ENCODE results near the gene INTU.

INTU gene

DNA sequence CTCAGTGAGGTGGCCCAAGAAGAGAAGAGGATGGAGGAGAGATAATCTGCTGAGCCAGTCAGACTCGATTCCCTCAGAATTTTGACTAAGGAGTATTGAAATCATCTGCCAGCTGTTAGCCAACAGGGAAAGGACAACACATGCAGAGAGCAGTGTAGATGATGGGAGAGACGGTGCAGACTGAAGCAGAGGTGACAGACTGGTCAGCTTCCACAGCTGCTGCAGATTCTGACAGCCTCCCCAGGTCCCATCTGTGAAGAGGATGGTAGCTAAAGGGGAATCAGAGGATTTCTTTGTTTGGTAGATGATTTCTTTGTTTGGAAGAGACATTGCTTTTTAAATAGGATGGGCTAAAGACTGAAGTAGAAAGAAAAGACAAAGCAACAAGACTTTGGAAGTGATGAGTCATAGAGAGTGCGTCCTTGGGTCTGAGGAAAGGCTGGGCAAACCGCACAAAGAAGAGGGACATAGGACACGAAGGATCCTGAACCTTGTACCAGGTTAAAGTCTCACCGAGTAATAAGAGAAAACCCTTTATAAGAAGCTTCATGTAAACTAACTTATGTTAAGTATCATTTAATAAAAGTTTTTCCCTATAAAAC lies 27.6 kb downstream of the INTU start:
- TF ChIP-seq, protein P1, sequence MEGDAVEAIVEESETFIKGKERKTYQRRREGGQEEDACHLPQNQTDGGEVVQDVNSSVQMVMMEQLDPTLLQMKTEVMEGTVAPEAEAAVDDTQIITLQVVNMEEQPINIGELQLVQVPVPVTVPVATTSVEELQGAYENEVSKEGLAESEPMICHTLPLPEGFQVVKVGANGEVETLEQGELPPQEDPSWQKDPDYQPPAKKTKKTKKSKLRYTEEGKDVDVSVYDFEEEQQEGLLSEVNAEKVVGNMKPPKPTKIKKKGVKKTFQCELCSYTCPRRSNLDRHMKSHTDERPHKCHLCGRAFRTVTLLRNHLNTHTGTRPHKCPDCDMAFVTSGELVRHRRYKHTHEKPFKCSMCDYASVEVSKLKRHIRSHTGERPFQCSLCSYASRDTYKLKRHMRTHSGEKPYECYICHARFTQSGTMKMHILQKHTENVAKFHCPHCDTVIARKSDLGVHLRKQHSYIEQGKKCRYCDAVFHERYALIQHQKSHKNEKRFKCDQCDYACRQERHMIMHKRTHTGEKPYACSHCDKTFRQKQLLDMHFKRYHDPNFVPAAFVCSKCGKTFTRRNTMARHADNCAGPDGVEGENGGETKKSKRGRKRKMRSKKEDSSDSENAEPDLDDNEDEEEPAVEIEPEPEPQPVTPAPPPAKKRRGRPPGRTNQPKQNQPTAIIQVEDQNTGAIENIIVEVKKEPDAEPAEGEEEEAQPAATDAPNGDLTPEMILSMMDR (IDR thresholded peaks at IDR 0.05; ENCODE audit: low read depth, low read length, missing control alignments) = no peak
- in situ Hi-C loops (cut with HindIII; ENCODE audit: low sequenced_read_pairs) = no loop called here
- no peak for DNase-seq (ENCODE audit: low read depth)
- H3K4me3 ChIP-seq (ENCODE audit: low read depth, low read length) = no peak overlapping the region

DNA sequence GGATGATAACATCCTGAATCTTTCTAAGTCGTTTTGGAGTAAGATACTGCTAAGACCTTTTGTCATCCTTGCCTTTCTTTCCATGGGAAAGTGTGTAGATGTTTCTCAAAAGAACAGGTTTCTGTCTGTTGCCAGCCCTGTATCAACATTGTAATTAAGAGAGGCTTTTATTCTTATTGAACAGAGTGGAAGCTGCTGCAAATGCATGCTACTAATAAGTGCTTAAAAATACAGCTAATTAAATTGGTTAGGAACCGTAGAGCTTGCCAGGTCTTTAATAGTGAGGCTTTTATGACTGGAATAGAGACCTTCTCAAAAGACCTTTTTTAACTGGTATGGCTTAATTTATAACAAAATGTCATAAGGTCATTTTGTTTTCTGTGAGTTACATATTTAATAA lies 34.4 kb downstream of the INTU start:
- TF ChIP-seq, protein P1 (IDR thresholded peaks at IDR 0.05; ENCODE audit: low read depth, low read length, missing control alignments) = no peak
- DNase-seq (ENCODE audit: low read depth) = no peak
- H3K4me3 ChIP-seq (ENCODE audit: low read depth, low read length) = no peak overlapping the region
- in situ Hi-C loops (cut with HindIII; ENCODE audit: low sequenced_read_pairs) = no loop called here

DNA sequence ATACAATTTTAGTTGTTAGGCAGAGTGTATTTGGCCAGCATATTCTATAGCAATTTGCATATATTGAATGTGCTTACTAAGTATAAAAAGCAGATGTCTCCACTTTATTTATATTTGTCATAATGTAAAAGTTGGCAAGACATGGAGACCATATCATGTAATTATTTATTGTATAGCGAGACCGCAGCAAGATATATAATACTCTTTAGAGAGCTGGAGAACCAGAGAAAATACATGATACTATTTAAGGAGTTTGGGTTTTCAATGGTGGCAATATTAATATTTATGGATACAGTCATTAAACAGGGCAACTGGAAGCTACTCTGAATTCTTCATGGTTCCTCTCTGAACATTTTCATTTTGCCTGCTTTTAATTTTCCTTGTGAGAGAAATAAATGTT lies 35.0 kb downstream of the INTU start:
- TF ChIP-seq, protein P1 (IDR thresholded peaks at IDR 0.05; ENCODE audit: low read depth, low read length, missing control alignments) = no peak

DNA sequence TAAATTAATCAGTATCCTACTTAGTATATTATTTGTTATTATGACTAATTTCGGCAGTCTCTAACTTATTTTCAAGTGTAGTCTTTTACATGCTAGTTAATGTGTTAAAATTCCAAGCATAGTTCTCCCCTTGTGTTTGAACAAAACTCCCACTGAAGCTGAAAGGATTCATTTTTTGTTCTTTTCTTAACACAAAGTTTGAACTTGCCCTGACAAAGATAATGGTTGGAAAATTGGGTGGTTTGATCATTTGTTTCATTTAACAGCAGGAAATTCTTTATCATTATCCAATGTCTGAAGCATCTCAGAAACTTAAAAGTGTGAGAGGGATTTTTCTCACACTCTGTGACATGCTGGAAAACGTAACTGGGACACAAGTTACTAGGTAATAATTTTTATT lies 36.0 kb downstream of the INTU start:
- no peak for DNase-seq (ENCODE audit: low read depth)
- H3K4me3 ChIP-seq (ENCODE audit: low read depth, low read length) = no peak overlapping the region
- TF ChIP-seq, protein P1 (IDR thresholded peaks at IDR 0.05; ENCODE audit: low read depth, low read length, missing control alignments) = no peak
- in situ Hi-C loops (cut with HindIII; ENCODE audit: low sequenced_read_pairs) = no loop called here

More for the DNA sequence above, 35.0 kb downstream of the INTU start:
- no peak overlapping the region for H3K4me3 ChIP-seq (ENCODE audit: low read depth, low read length)
- DNase-seq (ENCODE audit: low read depth) = no peak
- in situ Hi-C loops (cut with HindIII; ENCODE audit: low sequenced_read_pairs) = no loop called here

DNA sequence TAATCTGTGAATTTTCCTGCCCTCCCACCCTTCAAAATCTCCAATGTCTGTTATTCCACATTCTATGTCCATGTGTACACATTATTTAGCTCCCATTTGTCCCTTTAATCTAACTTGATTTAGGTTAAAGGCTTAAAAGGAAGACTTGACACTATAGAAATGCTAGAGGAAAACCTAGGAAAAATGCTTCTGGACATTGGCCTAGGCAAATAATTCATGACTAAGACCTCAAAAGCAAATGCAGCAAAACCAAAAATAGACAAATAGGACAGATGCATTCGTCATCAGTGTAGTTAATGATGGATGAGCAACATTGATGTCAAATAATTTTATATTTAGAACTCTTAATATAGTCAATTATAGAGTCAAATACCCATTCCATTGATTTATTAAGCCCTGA lies 36.9 kb downstream of the INTU start:
- no peak overlapping the region for H3K4me3 ChIP-seq (ENCODE audit: low read depth, low read length)
- no peak for DNase-seq (ENCODE audit: low read depth)
- TF ChIP-seq, protein P1 (IDR thresholded peaks at IDR 0.05; ENCODE audit: low read depth, low read length, missing control alignments) = no peak
- in situ Hi-C loops (cut with HindIII; ENCODE audit: low sequenced_read_pairs) = no loop called here

DNA sequence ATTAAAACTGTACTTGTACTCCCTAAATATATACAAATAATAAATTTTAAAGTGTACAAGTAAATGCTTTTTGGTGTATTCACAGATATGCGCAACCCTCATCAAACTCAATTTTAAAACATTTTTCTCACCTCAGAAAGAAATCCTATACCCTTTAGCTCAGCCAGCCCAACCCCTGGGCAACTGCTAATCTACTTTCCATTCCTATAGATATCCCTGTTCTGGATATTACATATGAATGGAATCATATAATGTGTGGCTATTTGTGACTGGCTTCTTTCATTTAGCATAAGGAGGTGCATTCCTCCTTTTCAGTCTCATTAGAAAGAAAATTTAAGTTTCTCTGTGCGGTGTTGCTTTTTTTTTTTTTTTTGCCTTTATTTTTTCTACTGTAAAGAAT lies 39.4 kb downstream of the INTU start:
- H3K4me3 ChIP-seq (ENCODE audit: low read depth, low read length) = no peak overlapping the region
- no peak for DNase-seq (ENCODE audit: low read depth)
- in situ Hi-C loops (cut with HindIII; ENCODE audit: low sequenced_read_pairs) = no loop called here
- TF ChIP-seq, protein P1 (IDR thresholded peaks at IDR 0.05; ENCODE audit: low read depth, low read length, missing control alignments) = no peak

All from astrocyte of the cerebellum (primary cell).